ENCODE data around the gene EHHADH.
"Not testable (repeated sequence)": the region's sequence is repeated elsewhere in the genome, so short reads cannot be mapped to it uniquely, and the experiment has no call there.

The EHHADH gene

GRCh38 chr3:185253645-185254410 is at the start of gene EHHADH:
EHHADH (minus strand) TSS chr3:185254049; CDS start chr3:185254022, 27 bp downstream.
- peak; percentile 88 for DNase-seq

- DNase-seq: not testable (repeated sequence)
Observed at GRCh38 chr3:185299918-185300426, 46.1 kb upstream of the EHHADH start.

GRCh38 chr3:185297867-185298266 is 44.0 kb upstream of the EHHADH start:
- DNase-seq: no peak

GRCh38 chr3:185292238-185292637 is 38.4 kb upstream of the EHHADH start:
- no peak for DNase-seq

- DNase-seq: no peak
Observed at GRCh38 chr3:185290266-185290665, 36.4 kb upstream of the EHHADH start.

- DNase-seq: no peak
Observed at GRCh38 chr3:185283374-185283935, 29.6 kb upstream of the EHHADH start.

- DNase-seq: peak; percentile 99
Observed at GRCh38 chr3:185282696-185283373, 29.0 kb upstream of the EHHADH start.

GRCh38 chr3:185280572-185281365 is 26.9 kb upstream of the EHHADH start:
- DNase-seq: peak; percentile 89

GRCh38 chr3:185279587-185280138 is 25.8 kb upstream of the EHHADH start:
- DNase-seq: peak; percentile 12

GRCh38 chr3:185276415-185276814 is 22.6 kb upstream of the EHHADH start:
- no peak for DNase-seq

GRCh38 chr3:185272033-185272432 is 18.2 kb upstream of the EHHADH start:
- peak; percentile 16 for DNase-seq

GRCh38 chr3:185270956-185271332 is 17.1 kb upstream of the EHHADH start:
- DNase-seq: peak; percentile 98

GRCh38 chr3:185270262-185270955 is 16.6 kb upstream of the EHHADH start:
- DNase-seq: peak; percentile 98

GRCh38 chr3:185268194-185268962 is 14.5 kb upstream of the EHHADH start:
- no peak for DNase-seq

- no peak for DNase-seq
Observed at GRCh38 chr3:185267193-185267592, 13.3 kb upstream of the EHHADH start.

- DNase-seq: peak; percentile 7
Observed at GRCh38 chr3:185264849-185265553, 11.2 kb upstream of the EHHADH start.

GRCh38 chr3:185263423-185263822 is 9.6 kb upstream of the EHHADH start:
- no peak for DNase-seq

- DNase-seq: no peak
Observed at GRCh38 chr3:185257334-185257733, 3.5 kb upstream of the EHHADH start.

GRCh38 chr3:185254799-185255198 is 950 bp upstream of the EHHADH start:
- no peak for DNase-seq

- peak; percentile 11 for DNase-seq
Observed at GRCh38 chr3:185253133-185253532, 716 bp downstream of the EHHADH start.

- peak; percentile 14 for DNase-seq
Observed at GRCh38 chr3:185251272-185251671, 2.6 kb downstream of the EHHADH start.
